H9 (cell line): ENCODE measurements around the gene MDFI. TPM values are rescaled to one million over a fixed set of nuclear protein-coding genes. Genes with fewer than 3 reads are reported as not detected.

ENCODE experiments used
- DNase-seq: peaks from one replicate; pipeline ENCODE4 v3.0.0-alpha.2; 2017
- H2AFZ ChIP-seq: one replicate; pipeline ENCODE4 v1.6.1; 2013; ENCODE audit warnings: mild to moderate bottlenecking, low read length, control low read depth, moderate library complexity
- H2AK5ac ChIP-seq: 2 replicates; pipeline ENCODE4 v1.6.1; 2013; ENCODE audit warnings: low read length, control low read depth, mixed read lengths; ENCODE audit not compliant: insufficient read length
- H2BK120ac ChIP-seq: one replicate; pipeline ENCODE4 v1.6.1; 2013; ENCODE audit warnings: low read depth, mild to moderate bottlenecking, low read length, control low read depth, inconsistent platforms; ENCODE audit not compliant: poor library complexity, severe bottlenecking
- H2BK12ac ChIP-seq: 2 replicates; pipeline ENCODE4 v1.6.1; 2013; ENCODE audit warnings: low read length, control low read depth, mixed read lengths, low read depth; ENCODE audit not compliant: insufficient read length
- H2BK15ac ChIP-seq: 2 replicates; pipeline ENCODE4 v1.6.1; 2013; ENCODE audit warnings: low read depth, low read length, control low read depth
- H2BK20ac ChIP-seq: one replicate; pipeline ENCODE4 v1.6.1; 2013; ENCODE audit warnings: low read depth, mild to moderate bottlenecking, low read length, control low read depth, inconsistent platforms; ENCODE audit not compliant: poor library complexity, severe bottlenecking
- H2BK5ac ChIP-seq: 2 replicates; pipeline ENCODE4 v1.6.1; 2013; ENCODE audit warnings: low read length, control low read depth, mixed read lengths; ENCODE audit not compliant: insufficient read length
- H3K14ac ChIP-seq: 2 replicates; pipeline ENCODE4 v1.6.1; 2013; ENCODE audit warnings: low read length, control low read depth; ENCODE audit not compliant: insufficient read depth
- H3K18ac ChIP-seq: 2 replicates; pipeline ENCODE4 v1.6.1; 2013; ENCODE audit warnings: low read depth, mild to moderate bottlenecking, mixed read lengths, low read length, control low read depth; ENCODE audit not compliant: insufficient read length
- H3K23ac ChIP-seq: 2 replicates; pipeline ENCODE4 v1.6.1; 2013; ENCODE audit warnings: low read length, control low read depth, mixed read lengths, low read depth; ENCODE audit not compliant: insufficient read length
- H3K23me2 ChIP-seq: 2 replicates; pipeline ENCODE4 v1.6.1; 2013; ENCODE audit warnings: low read depth, mild to moderate bottlenecking, mixed read lengths, low read length, control low read depth; ENCODE audit not compliant: insufficient read length, poor library complexity, severe bottlenecking
- H3K27ac ChIP-seq: 2 replicates; pipeline ENCODE4 v1.5.1; 2013; ENCODE audit warnings: low read length, control low read depth, mixed read lengths, low read depth; ENCODE audit not compliant: insufficient read length
- H3K27me3 ChIP-seq: 2 replicates; pipeline ENCODE4 v1.6.1; 2013; ENCODE audit warnings: low read length, control low read depth, inconsistent platforms; ENCODE audit not compliant: insufficient read depth
- H3K4ac ChIP-seq: 2 replicates; pipeline ENCODE4 v1.6.1; 2013; ENCODE audit warnings: low read depth, mild to moderate bottlenecking, control low read depth, inconsistent platforms, low read length, moderate library complexity
- H3K4me1 ChIP-seq: 2 replicates; pipeline ENCODE4 v1.6.1; 2013; ENCODE audit warnings: low read length, control low read depth, inconsistent platforms; ENCODE audit not compliant: insufficient read depth
- H3K4me2 ChIP-seq: 2 replicates; pipeline ENCODE4 v1.6.1; 2013; ENCODE audit warnings: low read length, control low read depth, mixed read lengths; ENCODE audit not compliant: insufficient read length, insufficient read depth
- H3K56ac ChIP-seq: 2 replicates; pipeline ENCODE4 v1.6.1; 2013; ENCODE audit warnings: low read depth, mild to moderate bottlenecking, mixed read lengths, low read length, control low read depth; ENCODE audit not compliant: insufficient read length
- H3K79me1 ChIP-seq: 2 replicates; pipeline ENCODE4 v1.6.1; 2013; ENCODE audit warnings: low read depth, mild to moderate bottlenecking, moderate library complexity, low read length, control low read depth, inconsistent platforms; ENCODE audit not compliant: insufficient read depth, poor library complexity, severe bottlenecking
- H3K79me2 ChIP-seq: 2 replicates; pipeline ENCODE4 v1.6.1; 2013; ENCODE audit warnings: low read length, control low read depth, inconsistent platforms; ENCODE audit not compliant: insufficient read depth
- H3K9ac ChIP-seq: 2 replicates; pipeline ENCODE4 v1.6.1; 2013; ENCODE audit warnings: low read length, control low read depth, mixed read lengths; ENCODE audit not compliant: insufficient read length; ENCODE audit errors: extremely low read depth
- H3K9me3 ChIP-seq: one replicate; pipeline ENCODE4 v1.6.1; 2013; ENCODE audit warnings: low read depth, low read length, inconsistent platforms; ENCODE audit not compliant: control insufficient read depth
- H3T11ph ChIP-seq: one replicate; pipeline ENCODE4 v1.6.1; 2013; ENCODE audit warnings: mild to moderate bottlenecking, low read length, control low read depth, inconsistent platforms
- H4K20me1 ChIP-seq: one replicate; pipeline ENCODE4 v1.6.1; 2013; ENCODE audit not compliant: control insufficient read depth, insufficient read length, insufficient read depth
- H4K5ac ChIP-seq: 2 replicates; pipeline ENCODE4 v1.6.1; 2013; ENCODE audit warnings: low read depth, mild to moderate bottlenecking, mixed read lengths, low read length, control low read depth; ENCODE audit not compliant: insufficient read length
- H4K8ac ChIP-seq: replicated peaks from 2 replicates; pipeline ENCODE4 v1.6.1; 2013; ENCODE audit warnings: low read length, control low read depth, mixed read lengths, low read depth; ENCODE audit not compliant: insufficient read length
- H4K91ac ChIP-seq: 2 replicates; pipeline ENCODE4 v1.6.1; 2013; ENCODE audit warnings: low read depth, mild to moderate bottlenecking, moderate library complexity, mixed read lengths, low read length, control low read depth; ENCODE audit not compliant: insufficient read length
- H3K27ac Mint-ChIP-seq, 3 experiments: 2 replicates in 2 of 3; 3 replicates in 1 of 3; pipeline ENCODE4 v1.8.0; 2020 to 2021; ENCODE audit warnings: mixed read lengths in 3 of 3, mild to moderate bottlenecking in 1 of 3, moderate library complexity in 1 of 3
- H3K27me3 Mint-ChIP-seq: 2 replicates; pipeline ENCODE4 v1.8.0; 2021; ENCODE audit warnings: low read depth, mild to moderate bottlenecking, moderate library complexity, mixed read lengths
- H3K36me3 Mint-ChIP-seq, 3 experiments: 2 replicates in 2 of 3; 3 replicates in 1 of 3; pipeline ENCODE4 v1.8.0; 2020 to 2021; ENCODE audit warnings: low read depth in 3 of 3, mixed read lengths in 3 of 3; ENCODE audit not compliant: insufficient read depth in 1 of 3
- H3K4me1 Mint-ChIP-seq, 2 experiments: 2 replicates each; pipeline ENCODE4 v1.8.0; 2020; ENCODE audit warnings: mixed read lengths in 2 of 2
- H3K4me3 Mint-ChIP-seq, 2 experiments: 2 replicates in 1 of 2; 3 replicates in 1 of 2; pipeline ENCODE4 v1.8.0; 2020 to 2021; ENCODE audit warnings: mild to moderate bottlenecking in 2 of 2, mixed read lengths in 2 of 2, moderate library complexity in 1 of 2
- H3K9me3 Mint-ChIP-seq, 2 experiments: 2 replicates in 1 of 2; 3 replicates in 1 of 2; pipeline ENCODE4 v1.8.0; 2020; ENCODE audit warnings: mild to moderate bottlenecking in 2 of 2, mixed read lengths in 2 of 2, moderate library complexity in 1 of 2
- WGBS: extraction: QIAGEN DNeasy Blood & Tissue Kit; methylation state at CpG from one replicate; pipeline ENCODE4 v1.1.7; 2013; ENCODE audit warnings: missing lambda C conversion rate, low lambda C conversion rate, mixed read lengths; ENCODE audit not compliant: insufficient read length; ENCODE audit errors: extremely low coverage; 5-methylcytosine and 5-hydroxymethylcytosine counted together
- total RNA-seq: library from RNA; stranded (reverse); gene quantifications from 2 replicates; pipeline ENCODE4 v1.2.1, GENCODE V29; 2021
- TF ChIP-seq, protein P1 (sequence below): fragments of 200-600 bp; sonication (generic); conservative IDR thresholded peaks from 3 replicates; pipeline ENCODE4 v1.8.0; 2021; ENCODE audit warnings: antibody characterized with exemption, mild to moderate bottlenecking

Gene MDFI
- total RNA-seq, 1 experiment from 2014 or later: 45.0 TPM

GRCh38 chr6:41678511-41679084 lies 40.3 kb downstream of the MDFI start:
- H2AK5ac ChIP-seq: no peak overlapping the region
- no peak overlapping the region for H2BK12ac ChIP-seq
- no peak overlapping the region for H3K23ac ChIP-seq
- Mint-ChIP-seq H3K4me1 (peaks cover 19 to 46% of the 10 kb centered on the region in 2 experiments), H3K9me3 (no peaks in the 10 kb centered on the region), H3K27ac (no peak overlapping the region), H3K36me3 (no peaks in the 10 kb centered on the region), H3K27me3 (peaks cover 9% of the 10 kb centered on the region), H3K4me3 (no peak overlapping the region)
- H3K9ac ChIP-seq: no peak overlapping the region
- H3K27me3 ChIP-seq: no peaks in the 10 kb centered on the region
- H3K79me1 ChIP-seq: no peaks in the 10 kb centered on the region
- H3K23me2 ChIP-seq: no peaks in the 10 kb centered on the region
- H3K4ac ChIP-seq: no peak overlapping the region
- no peak overlapping the region for H4K8ac ChIP-seq
- no peak overlapping the region for H3T11ph ChIP-seq
- H3K27ac ChIP-seq: no peak overlapping the region
- no peak overlapping the region for H2BK120ac ChIP-seq
- no CpG with 5 or more reads among the region's 8 CpGs for WGBS
- DNase-seq: no peak
- H3K14ac ChIP-seq: no peak overlapping the region
- TF ChIP-seq, protein P1, sequence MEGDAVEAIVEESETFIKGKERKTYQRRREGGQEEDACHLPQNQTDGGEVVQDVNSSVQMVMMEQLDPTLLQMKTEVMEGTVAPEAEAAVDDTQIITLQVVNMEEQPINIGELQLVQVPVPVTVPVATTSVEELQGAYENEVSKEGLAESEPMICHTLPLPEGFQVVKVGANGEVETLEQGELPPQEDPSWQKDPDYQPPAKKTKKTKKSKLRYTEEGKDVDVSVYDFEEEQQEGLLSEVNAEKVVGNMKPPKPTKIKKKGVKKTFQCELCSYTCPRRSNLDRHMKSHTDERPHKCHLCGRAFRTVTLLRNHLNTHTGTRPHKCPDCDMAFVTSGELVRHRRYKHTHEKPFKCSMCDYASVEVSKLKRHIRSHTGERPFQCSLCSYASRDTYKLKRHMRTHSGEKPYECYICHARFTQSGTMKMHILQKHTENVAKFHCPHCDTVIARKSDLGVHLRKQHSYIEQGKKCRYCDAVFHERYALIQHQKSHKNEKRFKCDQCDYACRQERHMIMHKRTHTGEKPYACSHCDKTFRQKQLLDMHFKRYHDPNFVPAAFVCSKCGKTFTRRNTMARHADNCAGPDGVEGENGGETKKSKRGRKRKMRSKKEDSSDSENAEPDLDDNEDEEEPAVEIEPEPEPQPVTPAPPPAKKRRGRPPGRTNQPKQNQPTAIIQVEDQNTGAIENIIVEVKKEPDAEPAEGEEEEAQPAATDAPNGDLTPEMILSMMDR: no peak
- H2BK20ac ChIP-seq: no peak overlapping the region
- no peaks in the 10 kb centered on the region for H4K20me1 ChIP-seq
- H2BK5ac ChIP-seq: no peak overlapping the region
- H3K9me3 ChIP-seq: no peaks in the 10 kb centered on the region
- no peak overlapping the region for H3K56ac ChIP-seq
- no peak overlapping the region for H3K4me2 ChIP-seq
- H3K79me2 ChIP-seq: no peaks in the 10 kb centered on the region
- no peak overlapping the region for H2AFZ ChIP-seq
- H4K91ac ChIP-seq: no peak overlapping the region
- no peak overlapping the region for H2BK15ac ChIP-seq
- no peaks in the 10 kb centered on the region for H3K4me1 ChIP-seq
- no peak overlapping the region for H4K5ac ChIP-seq
- H3K18ac ChIP-seq: no peak overlapping the region
